WTC11 (cell line): Measurements from ENCODE around the gene ITGA2B.

Experiments
- CREB1 ChIP-seq: sonication (generic); formaldehyde crosslinking; IDR thresholded peaks from 2 replicates; pipeline ENCODE4 v1.8.0; 2023; ENCODE audit warnings: mild to moderate bottlenecking, missing genetic modification reagents
- SP1 ChIP-seq: sonication (generic); formaldehyde crosslinking; conservative IDR thresholded peaks from 2 replicates; pipeline ENCODE4 v1.8.1; 2022; ENCODE audit warnings: missing genetic modification reagents
- TEAD4 ChIP-seq: sonication (generic); formaldehyde crosslinking; IDR thresholded peaks from 2 replicates; pipeline ENCODE4 v1.8.0; 2022; ENCODE audit warnings: mild to moderate bottlenecking, missing genetic modification reagents
- TF ChIP-seq, protein P1 (sequence below): fragments of 200-600 bp; IDR thresholded peaks from 2 replicates; pipeline ENCODE4 v1.8.0; 2022; ENCODE audit warnings: antibody characterized with exemption
- TF ChIP-seq, protein P2 (sequence below): sonication (generic); formaldehyde crosslinking; IDR thresholded peaks from 2 replicates; pipeline ENCODE4 v1.8.1; 2023; ENCODE audit warnings: mild to moderate bottlenecking, missing genetic modification reagents, moderate library complexity
- TF ChIP-seq, protein P3 (sequence below): fragments of 250-450 bp; sonication (Bioruptor Pico); IDR thresholded peaks from 2 replicates; pipeline ENCODE4 v1.8.0; 2021; ENCODE audit warnings: mild to moderate bottlenecking

DNA sequence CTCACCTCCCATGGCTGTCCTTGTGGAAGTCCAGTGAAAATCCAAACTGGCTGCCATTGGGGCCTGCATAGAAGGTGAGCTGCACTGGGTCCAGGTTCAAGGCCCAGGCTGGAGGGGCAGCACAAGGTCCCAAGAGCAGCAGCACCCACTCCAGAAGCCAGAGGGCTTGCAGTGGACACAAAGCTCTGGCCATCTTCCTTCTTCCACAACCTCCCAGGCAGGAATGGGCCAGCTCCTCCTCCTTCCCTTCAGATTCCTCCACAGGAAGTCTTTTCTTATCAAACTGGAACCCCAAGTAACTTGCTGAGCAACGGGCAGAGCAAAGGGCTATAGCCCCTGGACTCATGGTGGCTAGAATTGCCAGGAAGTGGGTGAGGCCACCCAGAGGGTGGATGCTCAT, at the start of gene ITGA2B:
- TF ChIP-seq, protein P1, sequence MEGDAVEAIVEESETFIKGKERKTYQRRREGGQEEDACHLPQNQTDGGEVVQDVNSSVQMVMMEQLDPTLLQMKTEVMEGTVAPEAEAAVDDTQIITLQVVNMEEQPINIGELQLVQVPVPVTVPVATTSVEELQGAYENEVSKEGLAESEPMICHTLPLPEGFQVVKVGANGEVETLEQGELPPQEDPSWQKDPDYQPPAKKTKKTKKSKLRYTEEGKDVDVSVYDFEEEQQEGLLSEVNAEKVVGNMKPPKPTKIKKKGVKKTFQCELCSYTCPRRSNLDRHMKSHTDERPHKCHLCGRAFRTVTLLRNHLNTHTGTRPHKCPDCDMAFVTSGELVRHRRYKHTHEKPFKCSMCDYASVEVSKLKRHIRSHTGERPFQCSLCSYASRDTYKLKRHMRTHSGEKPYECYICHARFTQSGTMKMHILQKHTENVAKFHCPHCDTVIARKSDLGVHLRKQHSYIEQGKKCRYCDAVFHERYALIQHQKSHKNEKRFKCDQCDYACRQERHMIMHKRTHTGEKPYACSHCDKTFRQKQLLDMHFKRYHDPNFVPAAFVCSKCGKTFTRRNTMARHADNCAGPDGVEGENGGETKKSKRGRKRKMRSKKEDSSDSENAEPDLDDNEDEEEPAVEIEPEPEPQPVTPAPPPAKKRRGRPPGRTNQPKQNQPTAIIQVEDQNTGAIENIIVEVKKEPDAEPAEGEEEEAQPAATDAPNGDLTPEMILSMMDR: no peak
- TF ChIP-seq SP1 (CRISPR knock-in tag) (no peak), TEAD4 (CRISPR knock-in tag) (no peak), CREB1 (CRISPR knock-in tag) (no peak)
- TF ChIP-seq, protein P2, sequence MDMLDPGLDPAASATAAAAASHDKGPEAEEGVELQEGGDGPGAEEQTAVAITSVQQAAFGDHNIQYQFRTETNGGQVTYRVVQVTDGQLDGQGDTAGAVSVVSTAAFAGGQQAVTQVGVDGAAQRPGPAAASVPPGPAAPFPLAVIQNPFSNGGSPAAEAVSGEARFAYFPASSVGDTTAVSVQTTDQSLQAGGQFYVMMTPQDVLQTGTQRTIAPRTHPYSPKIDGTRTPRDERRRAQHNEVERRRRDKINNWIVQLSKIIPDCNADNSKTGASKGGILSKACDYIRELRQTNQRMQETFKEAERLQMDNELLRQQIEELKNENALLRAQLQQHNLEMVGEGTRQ: no peak
- TF ChIP-seq, protein P3, sequence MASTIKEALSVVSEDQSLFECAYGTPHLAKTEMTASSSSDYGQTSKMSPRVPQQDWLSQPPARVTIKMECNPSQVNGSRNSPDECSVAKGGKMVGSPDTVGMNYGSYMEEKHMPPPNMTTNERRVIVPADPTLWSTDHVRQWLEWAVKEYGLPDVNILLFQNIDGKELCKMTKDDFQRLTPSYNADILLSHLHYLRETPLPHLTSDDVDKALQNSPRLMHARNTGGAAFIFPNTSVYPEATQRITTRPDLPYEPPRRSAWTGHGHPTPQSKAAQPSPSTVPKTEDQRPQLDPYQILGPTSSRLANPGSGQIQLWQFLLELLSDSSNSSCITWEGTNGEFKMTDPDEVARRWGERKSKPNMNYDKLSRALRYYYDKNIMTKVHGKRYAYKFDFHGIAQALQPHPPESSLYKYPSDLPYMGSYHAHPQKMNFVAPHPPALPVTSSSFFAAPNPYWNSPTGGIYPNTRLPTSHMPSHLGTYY: no peak
